H9 (cell line): ENCODE data around the gene PPP1CA. TPM values are rescaled to one million over a fixed set of nuclear protein-coding genes. Genes with fewer than 3 reads are reported as not detected.

Source experiments
- DNase-seq: peaks from one replicate; pipeline ENCODE4 v3.0.0-alpha.2; 2017
- H2AFZ ChIP-seq: one replicate; pipeline ENCODE4 v1.6.1; 2013; ENCODE audit warnings: mild to moderate bottlenecking, low read length, control low read depth, moderate library complexity
- H2AK5ac ChIP-seq: 2 replicates; pipeline ENCODE4 v1.6.1; 2013; ENCODE audit warnings: low read length, control low read depth, mixed read lengths; ENCODE audit not compliant: insufficient read length
- H2BK120ac ChIP-seq: one replicate; pipeline ENCODE4 v1.6.1; 2013; ENCODE audit warnings: low read depth, mild to moderate bottlenecking, low read length, control low read depth, inconsistent platforms; ENCODE audit not compliant: poor library complexity, severe bottlenecking
- H2BK12ac ChIP-seq: 2 replicates; pipeline ENCODE4 v1.6.1; 2013; ENCODE audit warnings: low read length, control low read depth, mixed read lengths, low read depth; ENCODE audit not compliant: insufficient read length
- H2BK15ac ChIP-seq: 2 replicates; pipeline ENCODE4 v1.6.1; 2013; ENCODE audit warnings: low read depth, low read length, control low read depth
- H2BK20ac ChIP-seq: one replicate; pipeline ENCODE4 v1.6.1; 2013; ENCODE audit warnings: low read depth, mild to moderate bottlenecking, low read length, control low read depth, inconsistent platforms; ENCODE audit not compliant: poor library complexity, severe bottlenecking
- H2BK5ac ChIP-seq: 2 replicates; pipeline ENCODE4 v1.6.1; 2013; ENCODE audit warnings: low read length, control low read depth, mixed read lengths; ENCODE audit not compliant: insufficient read length
- H3K14ac ChIP-seq: 2 replicates; pipeline ENCODE4 v1.6.1; 2013; ENCODE audit warnings: low read length, control low read depth; ENCODE audit not compliant: insufficient read depth
- H3K18ac ChIP-seq: 2 replicates; pipeline ENCODE4 v1.6.1; 2013; ENCODE audit warnings: low read depth, mild to moderate bottlenecking, mixed read lengths, low read length, control low read depth; ENCODE audit not compliant: insufficient read length
- H3K23ac ChIP-seq: 2 replicates; pipeline ENCODE4 v1.6.1; 2013; ENCODE audit warnings: low read length, control low read depth, mixed read lengths, low read depth; ENCODE audit not compliant: insufficient read length
- H3K23me2 ChIP-seq: 2 replicates; pipeline ENCODE4 v1.6.1; 2013; ENCODE audit warnings: low read depth, mild to moderate bottlenecking, mixed read lengths, low read length, control low read depth; ENCODE audit not compliant: insufficient read length, poor library complexity, severe bottlenecking
- H3K27ac ChIP-seq: 2 replicates; pipeline ENCODE4 v1.5.1; 2013; ENCODE audit warnings: low read length, control low read depth, mixed read lengths, low read depth; ENCODE audit not compliant: insufficient read length
- H3K27me3 ChIP-seq: 2 replicates; pipeline ENCODE4 v1.6.1; 2013; ENCODE audit warnings: low read length, control low read depth, inconsistent platforms; ENCODE audit not compliant: insufficient read depth
- H3K4ac ChIP-seq: 2 replicates; pipeline ENCODE4 v1.6.1; 2013; ENCODE audit warnings: low read depth, mild to moderate bottlenecking, control low read depth, inconsistent platforms, low read length, moderate library complexity
- H3K4me1 ChIP-seq: 2 replicates; pipeline ENCODE4 v1.6.1; 2013; ENCODE audit warnings: low read length, control low read depth, inconsistent platforms; ENCODE audit not compliant: insufficient read depth
- H3K4me2 ChIP-seq: 2 replicates; pipeline ENCODE4 v1.6.1; 2013; ENCODE audit warnings: low read length, control low read depth, mixed read lengths; ENCODE audit not compliant: insufficient read length, insufficient read depth
- H3K56ac ChIP-seq: 2 replicates; pipeline ENCODE4 v1.6.1; 2013; ENCODE audit warnings: low read depth, mild to moderate bottlenecking, mixed read lengths, low read length, control low read depth; ENCODE audit not compliant: insufficient read length
- H3K79me1 ChIP-seq: 2 replicates; pipeline ENCODE4 v1.6.1; 2013; ENCODE audit warnings: low read depth, mild to moderate bottlenecking, moderate library complexity, low read length, control low read depth, inconsistent platforms; ENCODE audit not compliant: insufficient read depth, poor library complexity, severe bottlenecking
- H3K79me2 ChIP-seq: 2 replicates; pipeline ENCODE4 v1.6.1; 2013; ENCODE audit warnings: low read length, control low read depth, inconsistent platforms; ENCODE audit not compliant: insufficient read depth
- H3K9ac ChIP-seq: 2 replicates; pipeline ENCODE4 v1.6.1; 2013; ENCODE audit warnings: low read length, control low read depth, mixed read lengths; ENCODE audit not compliant: insufficient read length; ENCODE audit errors: extremely low read depth
- H3K9me3 ChIP-seq: one replicate; pipeline ENCODE4 v1.6.1; 2013; ENCODE audit warnings: low read depth, low read length, inconsistent platforms; ENCODE audit not compliant: control insufficient read depth
- H3T11ph ChIP-seq: one replicate; pipeline ENCODE4 v1.6.1; 2013; ENCODE audit warnings: mild to moderate bottlenecking, low read length, control low read depth, inconsistent platforms
- H4K20me1 ChIP-seq: one replicate; pipeline ENCODE4 v1.6.1; 2013; ENCODE audit not compliant: control insufficient read depth, insufficient read length, insufficient read depth
- H4K5ac ChIP-seq: 2 replicates; pipeline ENCODE4 v1.6.1; 2013; ENCODE audit warnings: low read depth, mild to moderate bottlenecking, mixed read lengths, low read length, control low read depth; ENCODE audit not compliant: insufficient read length
- H4K8ac ChIP-seq: replicated peaks from 2 replicates; pipeline ENCODE4 v1.6.1; 2013; ENCODE audit warnings: low read length, control low read depth, mixed read lengths, low read depth; ENCODE audit not compliant: insufficient read length
- H4K91ac ChIP-seq: 2 replicates; pipeline ENCODE4 v1.6.1; 2013; ENCODE audit warnings: low read depth, mild to moderate bottlenecking, moderate library complexity, mixed read lengths, low read length, control low read depth; ENCODE audit not compliant: insufficient read length
- H3K27ac Mint-ChIP-seq, 3 experiments: 2 replicates in 2 of 3; 3 replicates in 1 of 3; pipeline ENCODE4 v1.8.0; 2020 to 2021; ENCODE audit warnings: mixed read lengths in 3 of 3, mild to moderate bottlenecking in 1 of 3, moderate library complexity in 1 of 3
- H3K27me3 Mint-ChIP-seq: 2 replicates; pipeline ENCODE4 v1.8.0; 2021; ENCODE audit warnings: low read depth, mild to moderate bottlenecking, moderate library complexity, mixed read lengths
- H3K36me3 Mint-ChIP-seq, 3 experiments: 2 replicates in 2 of 3; 3 replicates in 1 of 3; pipeline ENCODE4 v1.8.0; 2020 to 2021; ENCODE audit warnings: low read depth in 3 of 3, mixed read lengths in 3 of 3; ENCODE audit not compliant: insufficient read depth in 1 of 3
- H3K4me1 Mint-ChIP-seq, 2 experiments: 2 replicates each; pipeline ENCODE4 v1.8.0; 2020; ENCODE audit warnings: mixed read lengths in 2 of 2
- H3K4me3 Mint-ChIP-seq, 2 experiments: 2 replicates in 1 of 2; 3 replicates in 1 of 2; pipeline ENCODE4 v1.8.0; 2020 to 2021; ENCODE audit warnings: mild to moderate bottlenecking in 2 of 2, mixed read lengths in 2 of 2, moderate library complexity in 1 of 2
- H3K9me3 Mint-ChIP-seq, 2 experiments: 2 replicates in 1 of 2; 3 replicates in 1 of 2; pipeline ENCODE4 v1.8.0; 2020; ENCODE audit warnings: mild to moderate bottlenecking in 2 of 2, mixed read lengths in 2 of 2, moderate library complexity in 1 of 2
- WGBS: extraction: QIAGEN DNeasy Blood & Tissue Kit; methylation state at CpG from one replicate; pipeline ENCODE4 v1.1.7; 2013; ENCODE audit warnings: missing lambda C conversion rate, low lambda C conversion rate, mixed read lengths; ENCODE audit not compliant: insufficient read length; ENCODE audit errors: extremely low coverage; 5-methylcytosine and 5-hydroxymethylcytosine counted together
- total RNA-seq: library from RNA; stranded (reverse); gene quantifications from 2 replicates; pipeline ENCODE4 v1.2.1, GENCODE V29; 2021
- TF ChIP-seq, protein P1 (sequence below): fragments of 200-600 bp; sonication (generic); conservative IDR thresholded peaks from 3 replicates; pipeline ENCODE4 v1.8.0; 2021; ENCODE audit warnings: antibody characterized with exemption, mild to moderate bottlenecking

The PPP1CA gene
- total RNA-seq, 1 experiment from 2014 or later = 205 TPM

DNA sequence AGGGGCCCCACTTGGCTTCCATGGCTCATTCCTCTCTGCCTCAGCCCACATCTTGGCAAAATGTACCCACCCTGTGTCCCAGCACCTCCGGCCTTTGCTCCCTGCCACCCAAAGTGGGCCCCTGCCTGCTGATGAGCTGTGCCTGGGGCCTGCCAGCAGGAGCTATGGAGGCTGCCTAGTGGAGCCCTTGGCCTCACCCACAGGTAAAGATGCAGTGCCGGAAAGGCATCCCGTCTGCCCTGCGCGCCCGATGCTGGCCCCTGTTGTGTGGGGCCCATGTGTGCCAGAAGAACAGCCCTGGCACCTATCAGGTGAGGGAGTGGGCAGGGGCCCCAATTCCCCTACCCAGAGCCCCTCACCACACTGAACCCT lies 3.5 kb upstream of the PPP1CA start:
- Histone ChIP-seq H3K27me3 (no peaks in the 10 kb centered on the region), H3T11ph (no peak overlapping the region), H4K91ac (no peak overlapping the region), H3K9me3 (no peaks in the 10 kb centered on the region), H4K20me1 (no peaks in the 10 kb centered on the region), H3K27ac (no peak overlapping the region), H3K14ac (no peak overlapping the region), H3K79me2 (peaks cover 4% of the 10 kb centered on the region; the same call in 1 of the 2 replicates), H3K9ac (no peak overlapping the region), H2AK5ac (no peak overlapping the region), H3K23ac (no peak overlapping the region), H4K8ac (no peak overlapping the region), H3K18ac (no peak overlapping the region), H3K4ac (no peak overlapping the region), H2BK120ac (no peak overlapping the region), H2BK15ac (no peak overlapping the region), H3K4me2 (no peak overlapping the region), H2BK5ac (no peak overlapping the region), H3K23me2 (peaks cover 5% of the 10 kb centered on the region), H3K4me1 (0 out of 2 replicates have a peak, but pooled peaks cover 2% of the 10 kb centered on the region), H3K79me1 (peaks cover 3% of the 10 kb centered on the region), H3K56ac (no peak overlapping the region), H2BK20ac (no peak overlapping the region), H4K5ac (no peak overlapping the region), H2AFZ (no peak overlapping the region), H2BK12ac (no peak overlapping the region)
- no peak for DNase-seq
- H3K9me3 Mint-ChIP-seq = no peaks in the 10 kb centered on the region
- WGBS = no CpG with 5 or more reads among the region's 6 CpGs
- peaks cover 16% of the 10 kb centered on the region for H3K27me3 Mint-ChIP-seq
- TF ChIP-seq, protein P1, sequence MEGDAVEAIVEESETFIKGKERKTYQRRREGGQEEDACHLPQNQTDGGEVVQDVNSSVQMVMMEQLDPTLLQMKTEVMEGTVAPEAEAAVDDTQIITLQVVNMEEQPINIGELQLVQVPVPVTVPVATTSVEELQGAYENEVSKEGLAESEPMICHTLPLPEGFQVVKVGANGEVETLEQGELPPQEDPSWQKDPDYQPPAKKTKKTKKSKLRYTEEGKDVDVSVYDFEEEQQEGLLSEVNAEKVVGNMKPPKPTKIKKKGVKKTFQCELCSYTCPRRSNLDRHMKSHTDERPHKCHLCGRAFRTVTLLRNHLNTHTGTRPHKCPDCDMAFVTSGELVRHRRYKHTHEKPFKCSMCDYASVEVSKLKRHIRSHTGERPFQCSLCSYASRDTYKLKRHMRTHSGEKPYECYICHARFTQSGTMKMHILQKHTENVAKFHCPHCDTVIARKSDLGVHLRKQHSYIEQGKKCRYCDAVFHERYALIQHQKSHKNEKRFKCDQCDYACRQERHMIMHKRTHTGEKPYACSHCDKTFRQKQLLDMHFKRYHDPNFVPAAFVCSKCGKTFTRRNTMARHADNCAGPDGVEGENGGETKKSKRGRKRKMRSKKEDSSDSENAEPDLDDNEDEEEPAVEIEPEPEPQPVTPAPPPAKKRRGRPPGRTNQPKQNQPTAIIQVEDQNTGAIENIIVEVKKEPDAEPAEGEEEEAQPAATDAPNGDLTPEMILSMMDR = no peak
- H3K4me1 Mint-ChIP-seq = peaks cover 16 to 21% of the 10 kb centered on the region in 2 experiments
- H3K27ac Mint-ChIP-seq = no peak overlapping the region
- H3K4me3 Mint-ChIP-seq = no peak overlapping the region
- H3K36me3 Mint-ChIP-seq = peaks cover 0 to 6% (median 5%) of the 10 kb centered on the region in 3 experiments; a peak in 3 of 7 replicates
